Neural cell (in vitro differentiated cells): ENCODE data around the gene MRPS27.

Experiments used
- CTCF ChIP-seq: fragments of 450-650 bp; IDR thresholded peaks from 2 replicates; pipeline ENCODE4 v1.5.1; 2014; ENCODE audit warnings: antibody characterized with exemption, mild to moderate bottlenecking, moderate library complexity; ENCODE audit not compliant: poor library complexity, severe bottlenecking
- EZH2 ChIP-seq: fragments of 200-600, 300-800 bp; shearing (Covaris generic), sonication (generic); IDR thresholded peaks from 2 replicates; pipeline ENCODE4 v1.6.1; 2014; ENCODE audit warnings: antibody characterized with exemption, low read length, borderline replicate concordance, mild to moderate bottlenecking; ENCODE audit not compliant: insufficient read depth, poor library complexity, severe bottlenecking
- TAF1 ChIP-seq: IDR thresholded peaks from 2 replicates; pipeline ENCODE4 v1.6.1; 2012; ENCODE audit warnings: low read depth

GRCh38 chr5:72205431-72206009 lies 114.5 kb downstream of the MRPS27 start:
- TF ChIP-seq CTCF = no peak
- no peak for TF ChIP-seq TAF1
- TF ChIP-seq EZH2 = no peak
